ENCODE results near the gene TMEM151B.

The TMEM151B gene

DNA sequence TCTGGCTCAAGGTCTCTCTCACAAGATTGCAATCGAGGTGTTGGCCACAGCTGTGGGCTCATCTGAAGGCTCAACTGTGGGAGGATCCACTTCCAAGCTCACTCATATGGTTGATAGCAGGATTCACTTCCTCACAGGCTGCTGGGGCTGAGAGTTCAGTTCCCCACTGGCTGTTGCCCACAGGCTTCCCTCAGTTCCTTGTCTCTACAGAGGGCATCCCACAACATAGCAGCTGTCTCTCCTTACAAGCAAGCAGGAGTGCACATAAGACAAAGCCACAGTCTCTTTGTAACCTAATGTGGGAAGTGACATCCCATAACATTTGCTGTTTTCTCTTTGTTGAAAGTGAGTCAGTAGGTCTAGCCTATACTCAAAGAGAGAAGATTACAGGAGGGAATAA is 86.2 kb downstream of the TMEM151B start:
- Histone ChIP-seq H3K9me3 (ENCODE audit: control insufficient read depth, insufficient read depth, low read length) (no peaks in the 10 kb centered on the region; the same call in 1 of the 2 replicates), H3K4me1 (ENCODE audit: insufficient read depth, low read length) (no peaks in the 10 kb centered on the region), H3K36me3 (ENCODE audit: insufficient read depth, low read length) (no peaks in the 10 kb centered on the region), H3K9ac (ENCODE audit: low read depth, low read length) (no peak overlapping the region)

Data from ES-I3 (cell line).